ENCODE results near the gene MYO1D.
"Not testable (repeated sequence)": the region's sequence is repeated elsewhere in the genome, so short reads cannot be mapped to it uniquely, and the experiment has no call there.

Gene MYO1D

DNA sequence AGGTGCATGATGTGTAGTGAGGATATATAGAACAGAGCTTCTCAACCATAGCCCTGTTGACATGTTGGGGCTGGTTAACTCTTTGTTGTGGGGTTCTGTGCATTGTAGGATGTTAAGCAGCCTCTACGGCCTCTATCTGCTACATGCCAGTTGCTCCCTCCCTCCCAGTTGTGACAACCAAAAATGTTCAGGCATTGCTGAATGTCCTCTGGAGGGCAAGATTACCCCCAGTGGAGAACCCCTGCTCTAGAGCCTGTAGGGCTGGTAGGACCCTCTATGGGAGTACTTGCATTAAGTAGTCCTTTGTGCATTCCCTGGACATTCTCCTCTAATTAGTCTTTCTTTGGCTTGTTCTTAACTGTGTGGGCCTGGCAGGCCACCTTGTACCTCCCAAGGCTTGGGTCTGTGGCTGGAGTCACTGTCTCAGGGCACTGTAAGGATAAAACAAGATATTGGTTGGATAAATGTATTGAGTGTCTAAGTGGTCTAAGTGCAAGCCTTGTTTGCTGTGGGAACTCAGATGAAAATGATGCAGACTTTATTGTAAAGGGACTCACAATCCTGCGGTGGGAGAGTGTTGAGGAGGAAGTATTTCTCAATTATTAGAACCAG, 19.8 kb upstream of the MYO1D start:
- no peak for DNase-seq (ENCODE audit: low read depth in 1 of 2, low spot score in 1 of 2)

DNA sequence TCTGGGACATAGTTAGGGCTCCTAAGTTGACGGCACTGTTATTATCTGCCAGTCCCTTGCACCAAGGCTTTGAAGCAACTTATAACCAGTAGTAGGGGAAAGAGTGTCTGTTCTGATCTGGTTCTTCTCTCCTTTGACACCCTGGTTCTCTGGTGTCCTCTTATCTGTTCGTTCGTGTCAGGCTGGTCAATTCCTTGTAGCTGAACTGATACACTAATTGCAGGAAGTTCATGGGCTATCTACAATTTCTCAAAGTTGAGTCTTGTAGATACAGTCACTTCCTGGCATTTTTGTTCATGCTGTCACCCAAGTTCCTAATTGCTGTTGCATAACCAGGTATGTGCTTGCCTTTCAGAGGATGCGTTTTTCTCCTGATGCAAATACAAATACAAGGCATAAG, 17.3 kb upstream of the MYO1D start:
- no peak for DNase-seq (ENCODE audit: low read depth in 1 of 2, low spot score in 1 of 2)

DNA sequence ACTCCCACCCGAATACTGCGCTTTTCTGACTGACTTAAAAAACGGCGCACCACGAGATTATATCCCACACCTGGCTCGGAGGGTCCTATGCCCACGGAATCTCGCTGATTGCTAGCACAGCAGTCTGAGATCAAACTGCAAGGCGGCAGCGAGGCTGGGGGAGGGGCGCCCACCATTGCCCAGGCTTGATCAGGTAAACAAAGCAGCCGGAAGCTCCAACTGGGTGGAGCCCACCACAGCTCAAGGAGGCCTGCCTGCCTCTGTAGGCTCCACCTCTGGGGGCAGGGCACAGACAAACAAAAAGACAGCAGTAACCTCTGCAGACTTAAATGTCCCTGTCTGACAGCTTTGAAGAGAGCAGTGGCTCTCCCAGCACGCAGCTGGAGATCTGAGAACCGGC, 10.5 kb upstream of the MYO1D start:
- not testable (repeated sequence) for DNase-seq (ENCODE audit: low read depth in 1 of 2, low spot score in 1 of 2)

DNA sequence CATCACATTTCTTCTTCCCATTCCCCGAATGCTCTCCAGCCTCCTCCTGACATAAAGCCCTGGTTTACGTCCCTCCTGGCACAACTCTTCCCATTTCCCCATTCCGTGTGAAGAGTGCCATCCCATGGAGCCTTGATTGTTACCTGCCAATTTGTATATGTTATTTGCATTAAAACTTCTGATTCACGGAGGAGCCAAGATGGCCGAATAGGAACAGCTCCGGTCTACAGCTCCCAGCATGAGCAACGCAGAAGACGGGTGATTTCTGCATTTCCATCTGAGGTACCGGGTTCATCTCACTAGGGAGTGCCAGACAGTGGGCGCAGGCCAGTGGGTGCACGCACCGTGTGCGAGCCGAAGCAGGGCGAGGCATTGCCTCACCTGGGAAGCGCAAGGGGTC, 10.0 kb upstream of the MYO1D start:
- not testable (repeated sequence) for DNase-seq (ENCODE audit: low read depth in 1 of 2, low spot score in 1 of 2)

DNA sequence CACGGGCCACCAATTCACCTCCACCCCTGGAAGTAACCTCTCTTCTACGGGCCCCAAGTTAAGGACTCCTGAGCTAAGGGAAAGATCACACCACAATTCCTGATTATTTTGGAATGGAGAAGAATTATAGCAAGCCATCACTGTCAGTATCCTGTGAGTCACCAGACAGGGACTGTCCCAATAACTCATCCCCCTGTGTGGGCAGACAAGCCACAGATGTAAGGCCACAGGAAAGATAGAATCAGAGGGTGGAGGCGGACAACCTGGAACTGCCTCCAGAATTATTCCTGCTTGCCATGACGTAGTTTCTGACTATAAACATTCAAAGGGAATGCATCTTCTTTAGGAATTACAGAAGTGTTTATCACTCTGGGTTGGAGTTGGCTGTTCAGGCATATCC, 5.8 kb upstream of the MYO1D start:
- peak in 1 of 2 donors; percentile 18 for DNase-seq (ENCODE audit: low read depth in 1 of 2, low spot score in 1 of 2)

DNA sequence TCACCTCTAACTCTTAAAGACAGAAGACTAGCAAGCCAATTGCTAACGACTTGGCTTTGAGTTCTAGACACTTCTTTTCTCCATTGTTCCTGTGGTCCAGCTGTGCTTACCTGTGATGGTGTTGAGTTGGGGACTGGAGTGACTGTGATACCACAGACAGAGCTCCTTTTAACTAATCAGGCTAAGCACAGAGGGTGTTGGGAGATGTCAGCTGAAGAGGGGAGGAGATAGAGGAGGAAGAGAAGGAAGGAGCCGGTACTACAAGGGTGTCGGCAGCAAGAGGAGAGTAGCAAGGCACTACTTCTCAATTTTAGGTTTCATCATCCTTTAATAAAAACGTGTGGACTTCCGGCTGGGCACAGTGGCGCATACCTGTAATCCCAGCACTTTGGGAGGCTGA, 5.1 kb upstream of the MYO1D start:
- DNase-seq (ENCODE audit: low read depth in 1 of 2, low spot score in 1 of 2), result no peak

DNA sequence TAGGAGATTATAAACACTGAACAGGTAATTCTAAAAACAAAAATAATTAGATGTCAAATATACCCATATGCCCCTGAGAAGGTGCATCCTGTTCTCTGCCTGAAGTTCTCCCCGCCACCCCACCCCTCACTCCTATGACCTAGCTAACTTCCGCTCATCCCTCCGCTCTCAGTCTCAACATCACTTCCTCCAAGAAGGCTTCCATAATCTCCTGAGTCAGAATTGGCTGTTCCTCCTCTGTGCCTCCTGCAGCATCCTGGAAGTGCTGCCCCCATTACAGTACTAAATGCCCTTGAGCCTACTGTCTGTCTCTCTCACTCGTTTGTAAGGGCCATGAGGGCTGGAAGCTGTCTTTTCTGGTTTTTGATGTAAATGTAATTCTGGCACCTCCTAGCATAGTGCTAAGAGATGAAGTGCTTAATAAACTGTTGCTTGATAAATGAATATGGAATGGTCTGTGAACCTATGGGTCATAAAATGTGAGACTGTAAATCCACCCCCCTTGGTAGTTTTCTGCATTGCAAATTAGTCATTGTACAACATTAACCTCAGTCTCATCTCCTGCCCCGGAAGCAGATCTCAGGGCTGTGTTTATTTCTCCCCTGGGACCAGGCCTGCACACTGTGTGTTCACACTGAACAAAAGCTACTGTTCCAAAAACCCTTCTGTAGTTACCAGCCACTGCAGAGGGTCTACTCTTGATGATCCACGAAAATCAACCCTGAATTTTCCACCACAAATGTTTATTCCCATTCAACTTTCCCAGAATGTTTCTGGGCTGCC, 3.9 kb upstream of the MYO1D start:
- no peak for DNase-seq (ENCODE audit: low read depth in 1 of 2, low spot score in 1 of 2)

DNA sequence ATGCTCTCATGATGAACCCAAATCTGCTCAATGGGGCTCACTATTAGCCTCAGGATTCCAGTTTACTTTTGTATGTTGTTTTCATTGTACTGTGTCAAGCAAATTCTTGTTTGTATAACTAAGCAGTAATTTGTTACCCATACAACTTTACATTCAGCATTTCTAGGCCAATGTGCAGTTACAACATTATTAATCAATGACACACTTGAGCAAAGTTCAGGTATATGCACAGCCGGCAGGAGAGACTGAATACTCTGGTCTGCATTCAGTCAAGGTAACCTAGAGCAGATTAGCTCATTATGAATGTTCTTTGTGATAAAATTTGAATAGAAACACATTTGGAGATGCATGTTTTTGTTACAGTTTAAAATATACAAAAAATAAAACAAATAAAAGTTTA, 2.2 kb upstream of the MYO1D start:
- no peak for DNase-seq (ENCODE audit: low read depth in 1 of 2, low spot score in 1 of 2)

DNA sequence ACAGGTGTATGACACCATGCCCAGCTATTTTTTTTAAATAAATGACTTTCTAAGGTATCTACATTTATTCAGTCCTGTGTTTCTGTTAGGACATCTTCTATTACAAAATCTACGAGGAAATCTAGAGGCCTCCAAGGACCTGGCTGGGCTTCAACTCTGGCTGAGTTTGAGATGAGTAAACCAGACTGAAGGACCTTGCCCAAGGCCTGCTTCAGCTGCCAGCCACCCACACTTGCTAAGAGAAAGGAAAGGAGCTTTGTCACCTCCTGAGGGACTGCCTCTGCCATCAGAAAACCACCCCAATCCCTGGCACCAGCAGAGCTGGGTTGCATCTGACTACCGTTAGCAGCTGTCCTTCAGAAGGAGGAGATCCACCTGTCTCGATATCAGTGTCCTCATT, 1.3 kb upstream of the MYO1D start:
- no peak for DNase-seq (ENCODE audit: low read depth in 1 of 2, low spot score in 1 of 2)

DNA sequence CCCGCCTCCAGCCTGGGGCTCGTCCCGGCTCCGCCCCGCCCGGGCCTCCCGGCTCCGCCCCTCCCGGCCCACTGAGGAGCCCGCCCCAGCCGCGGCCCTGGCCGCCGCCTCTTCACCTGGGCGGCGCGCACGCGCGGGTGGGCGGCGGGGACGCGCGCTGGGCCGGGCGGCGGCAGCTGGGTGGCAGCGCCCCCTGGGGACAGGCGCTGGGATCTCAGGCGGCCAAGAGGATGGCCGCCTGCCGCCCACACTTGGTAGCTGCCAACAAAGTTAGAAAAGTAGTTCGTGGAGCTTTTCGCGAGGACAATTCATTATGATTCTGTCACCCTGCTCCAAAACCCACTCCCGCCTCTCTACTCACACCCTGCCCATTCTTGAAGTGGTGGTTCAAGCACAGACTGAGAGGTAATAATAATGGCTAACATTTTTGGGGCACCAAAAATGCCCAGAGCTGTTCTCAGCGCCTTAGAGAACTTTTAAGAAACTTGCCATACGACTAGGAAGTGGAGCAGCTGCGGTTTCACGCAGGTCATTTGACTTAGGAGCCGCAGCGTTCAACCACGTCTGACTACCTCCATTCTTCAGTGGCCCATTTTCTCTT, 340 bp upstream of the MYO1D start:
- peak; percentile 84 to 86 for DNase-seq (ENCODE audit: low read depth in 1 of 2, low spot score in 1 of 2)

DNA sequence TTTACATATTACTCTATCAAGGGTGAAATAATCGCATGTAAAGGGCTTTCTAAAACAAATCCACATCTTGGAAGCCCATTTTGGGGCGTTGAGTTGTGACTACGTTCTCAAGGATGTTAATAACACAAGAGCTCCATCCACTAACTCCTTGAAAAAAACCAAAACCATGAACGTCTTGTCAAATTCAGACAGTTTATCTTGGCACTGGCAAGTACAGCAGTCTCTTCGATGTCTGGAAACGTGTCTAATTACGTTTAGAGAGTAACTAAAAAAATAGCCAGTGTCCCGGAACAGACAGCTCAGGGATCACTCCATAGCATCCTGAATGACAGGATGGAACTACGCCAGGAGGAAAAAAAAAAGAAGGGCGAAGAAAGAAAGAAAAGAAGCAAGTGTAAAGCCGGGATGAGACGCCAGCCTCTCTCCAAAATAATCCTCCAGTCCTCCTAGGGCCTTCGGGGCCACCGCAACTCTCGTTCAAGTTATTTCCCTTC, 954 bp downstream of the MYO1D start:
- no peak for DNase-seq (ENCODE audit: low read depth in 1 of 2, low spot score in 1 of 2)

DNA sequence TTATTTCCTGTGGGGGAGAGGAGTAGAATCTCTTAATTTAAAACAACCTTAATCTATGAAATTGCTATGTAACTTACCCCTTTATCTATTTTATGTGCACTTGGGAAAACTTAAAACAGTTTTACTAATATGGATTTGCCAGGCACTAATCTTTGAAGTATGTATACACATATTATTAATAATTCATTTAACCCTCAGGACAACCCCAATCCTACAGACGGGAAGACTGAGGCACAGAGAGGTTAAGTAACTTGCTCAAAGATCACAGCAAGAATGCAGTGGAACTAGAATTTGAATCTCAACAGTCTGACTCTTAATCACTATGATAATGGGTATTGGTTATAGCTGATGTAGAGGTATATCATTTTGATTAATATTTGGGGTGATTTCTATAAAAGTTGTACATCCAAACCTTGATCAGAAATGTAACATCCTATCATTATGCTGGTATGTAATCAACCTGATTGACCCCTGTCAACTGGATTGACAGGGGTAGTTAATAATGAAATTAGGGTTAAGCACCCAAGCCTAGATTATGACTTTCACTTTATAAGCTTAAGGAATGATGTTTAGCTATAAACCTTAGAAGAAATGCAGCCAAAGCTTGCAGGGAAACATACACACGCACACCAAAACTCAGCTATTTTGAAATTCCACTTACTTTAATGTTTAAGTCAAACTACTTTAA, 1.6 kb downstream of the MYO1D start:
- no peak for DNase-seq (ENCODE audit: low read depth in 1 of 2, low spot score in 1 of 2)

DNA sequence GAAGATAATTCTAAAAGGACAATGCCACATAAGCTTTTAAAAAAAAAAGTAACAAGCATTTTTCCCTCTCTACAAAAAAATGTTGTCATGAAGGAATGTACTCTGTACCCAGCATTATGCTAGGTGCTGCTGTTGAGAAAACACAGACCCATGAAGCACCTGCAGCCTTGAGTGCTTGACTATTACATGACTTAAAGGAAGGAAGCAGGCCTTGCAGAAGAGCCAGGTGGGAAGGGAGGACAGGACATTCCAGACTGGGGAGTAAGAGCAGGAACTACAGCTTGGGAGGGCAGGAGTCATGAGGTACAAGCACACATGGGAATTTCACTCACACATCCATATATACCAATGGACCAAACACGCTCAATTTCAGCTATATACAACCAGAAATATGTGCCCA, 3.8 kb downstream of the MYO1D start:
- no peak for DNase-seq (ENCODE audit: low read depth in 1 of 2, low spot score in 1 of 2)

DNA sequence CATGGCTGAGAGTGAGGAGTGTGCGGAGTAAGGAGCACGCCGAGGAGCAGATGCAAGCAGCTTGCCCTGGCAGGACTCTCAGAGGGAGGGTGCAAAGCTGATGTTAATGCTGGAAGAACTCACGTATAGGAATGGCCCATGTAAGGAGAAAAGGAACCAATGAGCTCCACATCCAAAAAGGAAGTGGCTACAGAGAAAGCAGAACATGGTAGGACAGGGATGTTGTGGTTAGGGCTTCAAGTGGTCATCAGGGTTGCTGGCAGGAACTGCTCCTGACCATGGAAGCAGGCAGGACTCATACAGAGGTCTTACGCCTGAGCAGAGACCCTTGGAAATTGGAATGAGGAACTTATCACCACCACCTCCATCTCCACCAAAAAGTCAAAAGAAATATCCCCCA, 5.2 kb downstream of the MYO1D start:
- DNase-seq (ENCODE audit: low read depth in 1 of 2, low spot score in 1 of 2), result no peak

DNA sequence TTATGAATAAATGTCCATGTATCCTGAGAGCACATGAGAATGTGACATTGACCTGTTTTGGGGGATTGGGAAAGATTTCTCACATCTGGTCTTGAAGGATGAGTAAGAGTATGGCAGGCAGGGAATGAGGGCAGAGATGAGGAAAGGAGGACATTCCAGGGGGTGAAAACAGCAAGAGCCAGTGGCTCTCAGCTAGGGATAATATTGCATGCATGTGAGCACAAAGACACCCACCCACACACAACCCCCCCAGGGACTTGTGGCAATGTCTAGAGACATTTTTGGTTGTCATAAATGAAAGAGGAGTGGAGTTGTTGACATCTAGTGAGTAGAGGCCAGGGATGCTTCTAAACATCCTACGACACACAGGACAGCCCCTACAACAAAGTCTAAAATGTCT, 6.0 kb downstream of the MYO1D start:
- DNase-seq (ENCODE audit: low read depth in 1 of 2, low spot score in 1 of 2), result no peak

DNA sequence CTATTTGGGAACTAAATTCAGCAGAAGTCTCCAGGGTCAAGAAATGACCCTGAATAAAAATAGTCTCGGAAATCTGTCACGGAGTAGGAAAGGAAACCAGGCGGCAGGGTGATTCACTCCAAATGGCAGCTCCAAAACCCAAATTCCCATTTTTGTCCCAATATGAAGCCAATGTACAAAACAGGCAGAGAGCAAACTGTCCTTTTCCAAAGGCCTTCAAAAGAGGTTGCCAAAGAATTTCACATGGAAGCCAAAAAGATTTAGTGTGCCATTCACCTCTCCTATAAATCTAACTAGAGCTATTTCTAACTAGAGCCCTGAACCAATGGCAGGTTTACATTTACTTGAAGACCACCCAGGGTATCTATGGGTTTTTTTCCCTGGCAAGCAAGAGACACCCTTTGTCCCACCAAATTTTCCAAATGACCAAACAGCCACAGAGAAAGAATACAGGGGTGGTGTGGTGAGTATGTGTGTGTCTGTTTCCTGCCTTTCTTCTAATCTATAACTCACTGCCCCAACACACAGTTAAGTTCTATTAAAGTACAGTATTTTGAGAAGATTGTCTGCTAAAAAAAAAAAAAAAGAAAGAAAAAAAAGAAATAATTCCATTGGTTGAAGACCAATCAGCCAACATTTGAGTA, 6.8 kb downstream of the MYO1D start:
- no peak for DNase-seq (ENCODE audit: low read depth in 1 of 2, low spot score in 1 of 2)

DNA sequence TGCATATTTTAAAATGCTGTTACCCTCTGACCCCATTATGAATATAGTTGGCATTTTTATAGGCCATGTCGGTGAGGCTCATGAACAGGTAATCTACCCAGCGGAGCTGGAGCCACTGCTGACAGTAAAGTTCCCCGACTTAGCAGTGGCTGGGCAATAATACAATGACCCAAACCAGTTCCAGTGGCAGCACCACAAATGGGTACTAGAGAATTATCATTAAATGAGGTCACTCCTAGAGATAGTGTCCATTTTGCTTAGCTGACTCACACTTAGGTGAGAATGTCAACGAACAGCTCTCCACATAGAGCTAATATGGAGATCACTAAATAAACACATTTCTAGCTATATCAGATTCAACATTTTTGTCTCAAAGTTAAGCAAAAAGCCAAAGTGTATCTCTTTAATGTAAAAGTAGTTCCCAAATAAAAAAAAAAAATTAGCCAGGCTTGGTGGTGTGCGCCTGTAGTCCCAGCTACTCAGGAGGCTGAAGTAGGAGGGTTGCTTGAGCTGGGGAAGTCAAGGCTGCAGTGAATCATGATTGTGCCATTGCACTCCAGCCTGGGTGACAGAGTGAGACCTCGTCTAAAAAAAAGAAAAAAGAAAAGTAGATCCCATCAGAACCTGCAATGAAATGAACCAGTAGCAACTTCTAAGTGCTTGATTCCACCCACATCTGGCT, 7.4 kb downstream of the MYO1D start:
- DNase-seq (ENCODE audit: low read depth in 1 of 2, low spot score in 1 of 2), result no peak

DNA sequence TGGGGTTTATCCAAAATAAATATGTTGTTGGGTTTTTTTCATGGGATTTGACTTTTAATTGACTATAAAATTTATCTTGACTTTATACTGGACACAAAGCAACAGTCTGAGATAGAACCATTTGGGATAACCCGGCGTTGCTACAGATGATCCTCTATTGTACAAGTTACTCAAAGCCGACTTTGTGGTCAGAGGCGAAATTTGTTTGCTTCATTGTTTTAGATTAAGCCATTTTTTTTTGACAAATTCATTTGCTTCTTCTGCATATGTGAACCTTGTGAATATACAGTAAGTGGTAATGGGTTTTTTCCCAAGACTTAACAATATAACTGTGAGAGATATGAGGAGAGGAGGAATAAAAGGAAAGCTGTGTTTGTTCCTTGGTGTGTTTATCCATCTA, 11.8 kb downstream of the MYO1D start:
- DNase-seq (ENCODE audit: low read depth in 1 of 2, low spot score in 1 of 2), result no peak

DNA sequence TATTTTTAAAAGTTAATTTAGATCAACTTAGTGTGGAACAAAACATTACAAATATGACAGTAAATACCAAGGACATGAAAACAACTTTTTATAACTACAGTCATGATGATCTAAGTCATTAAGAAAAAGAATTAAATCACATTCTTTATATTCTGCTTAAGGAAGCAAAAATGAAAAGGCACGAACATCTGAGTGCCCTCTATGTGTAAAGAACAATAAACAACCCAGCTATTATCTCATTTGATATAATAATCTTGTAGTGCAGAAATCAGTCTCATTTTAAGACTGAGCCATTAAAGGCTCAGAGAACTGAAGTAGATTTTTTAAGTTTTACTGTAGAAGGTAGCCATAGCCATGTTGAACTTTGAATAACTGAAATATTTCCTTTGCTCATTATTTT, 13.4 kb downstream of the MYO1D start:
- DNase-seq (ENCODE audit: low read depth in 1 of 2, low spot score in 1 of 2), result no peak

DNA sequence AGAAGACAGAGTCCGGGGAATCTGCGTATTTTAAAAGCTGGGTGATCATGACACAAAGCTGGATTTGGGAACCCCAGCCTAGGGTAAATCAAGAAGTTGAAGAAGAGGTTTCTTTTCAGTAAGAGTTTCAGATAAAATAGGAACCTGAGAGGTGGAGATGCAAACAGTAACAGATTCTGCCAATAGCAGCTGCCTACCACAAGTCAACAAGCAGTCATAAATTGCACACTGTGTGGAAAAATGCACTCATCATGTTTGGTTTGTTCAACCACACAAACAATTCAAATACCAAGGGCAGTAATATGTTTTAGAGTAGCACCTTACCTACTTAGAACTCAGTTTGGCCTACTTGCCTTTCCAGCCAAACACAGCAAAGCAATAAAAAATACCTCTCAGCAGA, 14.0 kb downstream of the MYO1D start:
- no peak for DNase-seq (ENCODE audit: low read depth in 1 of 2, low spot score in 1 of 2)

DNA sequence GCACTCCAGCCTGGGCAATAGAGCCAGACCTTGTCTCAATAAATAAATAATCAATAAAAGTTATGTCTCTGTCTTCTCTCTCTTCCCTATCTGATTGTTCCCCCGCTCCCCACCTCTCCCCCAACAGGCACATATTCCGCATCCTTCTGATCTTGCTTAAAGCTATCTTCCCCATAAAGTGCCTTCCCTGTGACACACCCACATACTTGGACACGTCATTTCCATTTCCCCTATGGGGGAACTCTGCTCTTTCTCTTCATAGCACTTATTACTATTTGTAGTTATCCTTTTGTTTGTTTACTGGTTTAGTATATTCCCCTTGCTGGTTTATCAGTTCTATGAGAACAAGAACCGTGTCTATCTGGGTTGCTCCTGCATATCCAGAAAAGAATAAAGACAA, 14.9 kb downstream of the MYO1D start:
- no peak for DNase-seq (ENCODE audit: low read depth in 1 of 2, low spot score in 1 of 2)
